K562 (cell line): ENCODE results near the gene SULT2B1. TPM values are rescaled to one million over a fixed set of nuclear protein-coding genes. Genes with fewer than 3 reads are reported as not detected.

Source experiments
- CHD4 ChIP-seq: fragments of 200-600 bp; sonication (generic); IDR thresholded peaks from 3 replicates; pipeline ENCODE4 v1.6.1; 2012; ENCODE audit warnings: low read depth, mild to moderate bottlenecking, mixed read lengths, low read length, inconsistent platforms; ENCODE audit not compliant: insufficient read depth, insufficient replicate concordance, poor library complexity, severe bottlenecking
- MGA ChIP-seq: fragments of 450-650 bp; IDR thresholded peaks from 2 replicates; pipeline ENCODE4 v1.6.1; 2016; ENCODE audit warnings: mild to moderate bottlenecking, moderate library complexity
- NEUROD1 ChIP-seq: fragments of 150-350 bp; IDR thresholded peaks from 2 replicates; pipeline ENCODE4 v1.6.1; 2014; ENCODE audit warnings: borderline replicate concordance, low read length, low read depth; ENCODE audit not compliant: partially characterized antibody
- SIRT6 ChIP-seq: IDR thresholded peaks from one replicate; pipeline ENCODE4 v1.6.1; 2012; ENCODE audit warnings: low read depth, mild to moderate bottlenecking, control low read depth, inconsistent platforms, low read length, moderate library complexity
- ZNF239 ChIP-seq: fragments of 250-450 bp; sonication (Bioruptor Pico); IDR thresholded peaks from 2 replicates; pipeline ENCODE4 v1.4.0; 2020; ENCODE audit warnings: mild to moderate bottlenecking
- ZNF445 ChIP-seq: fragments of 250-450 bp; sonication (Bioruptor Pico); IDR thresholded peaks from 2 replicates; pipeline ENCODE4 v1.4.0; 2020; ENCODE audit warnings: low read depth, mild to moderate bottlenecking, moderate library complexity
- polyA plus RNA-seq, 8 experiments: library from polyadenylated mRNA; depleted of rRNA in 4 of 8; stranded (reverse) in 5 of 8; unstranded in 3 of 8; fragments of >200 nt; fragmentation: Nextera tagmentation in 2 of 8; fragmentation: Illumina TruSeq in 1 of 8; extraction: Ambion mirVana in 2 of 8; extraction: Trizol in 1 of 8; gene quantifications; 2 replicates each; pipeline versions ENCODE4 v1.2.1 to v1.2.3, GENCODE V29; 2011 to 2014; ENCODE audit warnings: inconsistent platforms in 1 of 8, missing spikeins in 1 of 8
- total RNA-seq, 7 experiments: library from RNA; depleted of rRNA in 6 of 7; stranded (reverse); fragments of >200 nt in 6 of 7; fragmentation: Illumina TruSeq in 2 of 7; extraction: Trizol in 2 of 7; gene quantifications; 2 replicates each; pipeline versions ENCODE4 v1.2.1 to v1.2.3, GENCODE V29; 2011 to 2021; ENCODE audit warnings: low replicate concordance in 1 of 7

The SULT2B1 gene
- total and polyA plus RNA-seq, 9 of the 15 experiments (the other 6 are each of a cell fraction or from before 2014, with no cell fraction given): 0.09 to 0.62 (median 0.22) TPM; not detected in 2

GRCh38 chr19:48614436-48615230, 62.7 kb downstream of the SULT2B1 start, which contains the start of gene FAM83E (continued):
- no peak for TF ChIP-seq MGA
- no peak for TF ChIP-seq NEUROD1
- no peak for TF ChIP-seq ZNF239 (CRISPR knock-in tag)
- no peak for TF ChIP-seq CHD4
- 0 out of 2 replicates have a peak, but pooled peaks have one; percentile 66 for TF ChIP-seq ZNF445 (CRISPR knock-in tag)
- TF ChIP-seq SIRT6: peak; percentile 89
- TF ChIP-seq, all 486 proteins: peak for 63
